ENCODE measurements around the gene RFX3. TPM values are rescaled to one million over a fixed set of nuclear protein-coding genes. Genes with fewer than 3 reads are reported as not detected.

The RFX3 gene
- total RNA-seq, 1 donor from 2014 or later, result 1.6 TPM

DNA sequence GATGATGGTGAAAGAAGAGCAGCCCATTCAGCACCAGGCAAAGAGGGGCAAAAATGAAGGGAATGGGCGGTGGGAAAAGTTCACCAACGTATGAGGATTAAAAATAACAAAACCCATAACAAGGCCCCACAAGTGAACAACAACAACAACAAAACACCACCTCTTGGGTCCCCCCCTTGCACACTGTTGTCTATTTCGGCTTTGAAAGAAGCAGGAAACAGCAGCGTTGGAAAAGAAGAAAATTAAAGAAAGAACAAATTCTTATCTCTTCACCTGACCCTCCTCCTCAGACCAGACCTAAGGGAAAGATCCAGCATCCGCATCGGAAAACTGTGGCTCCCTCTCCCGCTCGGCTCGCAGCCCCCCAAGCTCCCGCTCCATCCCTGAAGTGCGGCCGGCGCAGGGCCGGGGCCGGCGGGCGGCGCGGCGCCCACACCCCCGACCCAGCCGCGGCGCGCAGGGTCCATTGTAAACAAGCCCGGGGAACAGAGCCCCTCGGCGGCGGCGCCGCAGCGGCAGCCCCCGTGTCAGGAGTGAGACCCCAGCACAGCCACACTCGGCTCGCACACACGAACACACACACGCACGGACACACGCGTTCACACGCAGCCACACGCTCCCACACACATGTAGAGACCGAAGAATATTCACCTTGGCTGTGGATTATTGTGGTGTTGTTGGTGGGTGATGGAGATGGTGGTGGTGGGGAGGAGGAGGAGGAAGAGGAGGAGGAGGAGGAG is 535 bp downstream of the RFX3 start:
- DNase-seq (ENCODE audit: low read depth), result no peak
- H3K4me3 ChIP-seq (ENCODE audit: low read depth, low read length), result peak overlapping the region; percentile 73
- TF ChIP-seq, protein P1, sequence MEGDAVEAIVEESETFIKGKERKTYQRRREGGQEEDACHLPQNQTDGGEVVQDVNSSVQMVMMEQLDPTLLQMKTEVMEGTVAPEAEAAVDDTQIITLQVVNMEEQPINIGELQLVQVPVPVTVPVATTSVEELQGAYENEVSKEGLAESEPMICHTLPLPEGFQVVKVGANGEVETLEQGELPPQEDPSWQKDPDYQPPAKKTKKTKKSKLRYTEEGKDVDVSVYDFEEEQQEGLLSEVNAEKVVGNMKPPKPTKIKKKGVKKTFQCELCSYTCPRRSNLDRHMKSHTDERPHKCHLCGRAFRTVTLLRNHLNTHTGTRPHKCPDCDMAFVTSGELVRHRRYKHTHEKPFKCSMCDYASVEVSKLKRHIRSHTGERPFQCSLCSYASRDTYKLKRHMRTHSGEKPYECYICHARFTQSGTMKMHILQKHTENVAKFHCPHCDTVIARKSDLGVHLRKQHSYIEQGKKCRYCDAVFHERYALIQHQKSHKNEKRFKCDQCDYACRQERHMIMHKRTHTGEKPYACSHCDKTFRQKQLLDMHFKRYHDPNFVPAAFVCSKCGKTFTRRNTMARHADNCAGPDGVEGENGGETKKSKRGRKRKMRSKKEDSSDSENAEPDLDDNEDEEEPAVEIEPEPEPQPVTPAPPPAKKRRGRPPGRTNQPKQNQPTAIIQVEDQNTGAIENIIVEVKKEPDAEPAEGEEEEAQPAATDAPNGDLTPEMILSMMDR (conservative IDR thresholded peaks at IDR 0.05; ENCODE audit: low read depth, low read length), result no peak

DNA sequence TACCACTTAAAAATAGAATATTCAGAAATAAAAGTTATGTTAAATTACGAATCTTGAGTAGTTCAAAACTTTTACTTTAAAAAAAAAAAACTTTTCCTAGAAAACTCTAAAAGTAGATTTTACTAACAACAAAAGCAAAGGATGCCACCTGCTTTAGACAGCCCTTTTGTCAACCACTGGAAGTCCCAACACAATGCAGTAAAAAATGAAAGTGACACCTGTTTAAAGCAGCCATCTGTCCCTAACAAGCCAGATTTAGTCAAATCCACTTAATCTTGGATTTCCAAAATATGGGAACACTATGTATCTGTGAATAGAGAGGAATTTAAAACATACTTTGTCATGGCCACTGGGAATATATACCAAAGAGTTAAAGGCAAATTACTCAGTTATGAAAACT is 3.8 kb downstream of the RFX3 start:
- TF ChIP-seq, protein P1 (conservative IDR thresholded peaks at IDR 0.05; ENCODE audit: low read depth, low read length), result no peak
- no peak overlapping the region for H3K4me3 ChIP-seq (ENCODE audit: low read depth, low read length)
- DNase-seq (ENCODE audit: low read depth), result no peak

DNA sequence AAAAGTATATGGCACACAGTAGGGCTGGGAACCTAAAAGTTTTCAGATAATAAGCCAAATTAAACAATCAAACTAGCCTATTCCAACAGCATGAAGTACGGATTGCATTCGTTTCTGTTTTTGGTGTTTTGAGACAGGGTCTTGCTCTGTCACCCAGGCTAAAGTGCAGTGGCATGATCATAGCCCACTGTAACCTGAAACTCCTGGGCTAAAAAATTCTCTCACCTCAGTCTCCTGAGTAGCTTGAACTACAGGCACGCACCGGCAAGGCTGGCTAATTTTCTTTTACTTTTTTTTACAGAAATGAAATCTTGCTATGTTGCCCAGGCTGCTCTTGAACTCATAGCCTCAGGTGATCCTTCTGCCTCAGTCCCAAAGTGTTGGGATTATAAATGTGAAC is 5.2 kb downstream of the RFX3 start:
- TF ChIP-seq, protein P1 (conservative IDR thresholded peaks at IDR 0.05; ENCODE audit: low read depth, low read length), result no peak
- no peak overlapping the region for H3K4me3 ChIP-seq (ENCODE audit: low read depth, low read length)
- DNase-seq (ENCODE audit: low read depth), result no peak

DNA sequence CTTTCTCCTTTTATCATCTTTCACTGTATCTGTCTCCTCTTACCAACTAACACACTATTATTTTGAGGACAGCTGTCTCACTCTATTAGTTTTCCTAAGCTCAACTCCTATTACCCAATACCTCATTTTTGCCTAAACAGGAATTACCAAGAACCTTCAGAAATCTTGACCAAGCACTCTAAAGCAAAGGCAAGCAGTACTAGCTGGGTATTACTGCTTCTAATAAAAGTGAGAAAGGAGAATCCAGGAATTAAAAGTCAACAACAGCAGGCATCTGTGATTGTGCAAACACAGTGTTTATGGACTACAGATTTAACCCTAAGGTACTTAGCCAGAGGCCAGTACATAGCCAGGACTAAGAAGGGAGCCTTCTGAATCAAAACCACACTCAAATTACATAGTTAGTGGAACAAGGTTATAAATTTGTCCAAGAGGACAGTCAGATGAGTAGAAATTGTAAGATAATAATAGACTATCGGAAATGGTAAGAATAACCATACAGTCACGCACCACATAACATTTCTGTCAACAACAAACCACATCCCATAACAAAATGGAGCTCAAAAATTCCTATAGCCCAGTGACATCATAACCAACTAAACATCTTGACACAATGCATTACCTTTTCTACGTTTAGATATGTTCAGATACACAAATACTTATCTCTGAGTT is 8.3 kb downstream of the RFX3 start:
- no peak for DNase-seq (ENCODE audit: low read depth)
- H3K4me3 ChIP-seq (ENCODE audit: low read depth, low read length), result no peak overlapping the region
- TF ChIP-seq, protein P1 (conservative IDR thresholded peaks at IDR 0.05; ENCODE audit: low read depth, low read length), result no peak

DNA sequence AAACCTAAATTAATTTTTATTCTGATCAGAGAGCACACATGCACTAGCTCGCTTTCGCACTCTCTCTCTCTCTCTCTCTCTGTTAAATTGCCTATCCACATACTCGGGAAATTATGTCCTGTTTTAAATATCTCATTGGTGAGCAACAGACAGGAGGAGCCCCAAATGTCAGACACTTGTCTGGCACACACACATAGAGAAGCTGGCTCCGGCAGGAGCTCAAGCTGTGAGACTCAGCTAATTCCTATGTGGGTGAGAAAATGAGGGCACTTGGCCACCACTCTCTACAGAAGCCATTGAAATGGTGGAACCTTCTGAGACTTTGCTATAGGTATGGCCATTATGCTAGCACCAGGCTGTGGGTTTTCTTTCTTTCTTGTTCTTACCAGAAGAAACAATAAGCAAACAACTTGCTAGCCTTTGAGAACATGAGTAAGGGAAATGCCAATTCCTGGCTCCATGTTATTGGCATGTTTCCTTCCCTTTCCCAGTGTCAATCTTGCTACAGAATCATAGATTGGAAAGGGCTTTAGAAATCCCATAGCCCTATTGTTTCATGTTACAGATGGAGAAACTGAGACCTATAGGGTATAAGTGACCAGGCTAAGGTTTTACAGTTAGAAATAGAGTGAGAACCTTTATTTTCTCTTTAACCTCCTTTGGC is 9.0 kb downstream of the RFX3 start:
- H3K4me3 ChIP-seq (ENCODE audit: low read depth, low read length), result no peak overlapping the region
- TF ChIP-seq, protein P1 (conservative IDR thresholded peaks at IDR 0.05; ENCODE audit: low read depth, low read length), result no peak
- DNase-seq (ENCODE audit: low read depth), result no peak

DNA sequence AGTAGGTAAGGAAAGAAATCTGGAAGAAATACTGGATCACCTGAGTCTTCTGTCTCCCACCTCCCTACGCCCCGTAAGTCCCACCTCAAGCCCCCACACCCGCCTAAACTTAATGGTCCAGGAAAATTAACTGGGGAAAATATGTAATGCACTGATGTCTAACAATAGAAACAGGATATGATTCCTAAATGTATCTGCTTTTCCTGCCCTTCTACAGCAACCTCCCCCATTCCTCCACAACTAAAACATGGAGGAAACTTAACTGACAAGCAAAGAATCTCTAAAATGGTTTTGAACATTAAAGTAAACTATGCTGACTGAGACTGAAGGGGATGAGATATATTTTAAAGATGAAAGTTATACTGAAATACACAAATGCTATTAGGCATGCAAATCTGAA is 10.4 kb downstream of the RFX3 start:
- DNase-seq (ENCODE audit: low read depth), result no peak
- no peak overlapping the region for H3K4me3 ChIP-seq (ENCODE audit: low read depth, low read length)
- TF ChIP-seq, protein P1 (conservative IDR thresholded peaks at IDR 0.05; ENCODE audit: low read depth, low read length), result no peak
